HFF-Myc (cell line): ENCODE data around the gene SAMD13.

ENCODE experiments used
- DNase-seq: peaks from one replicate; pipeline ENCODE4 v3.0.0-alpha.2; 2011; ENCODE audit warnings: low read depth; ENCODE audit errors: extremely low read depth
- H3K4me3 ChIP-seq: replicated peaks from 2 replicates; pipeline ENCODE4 v1.5.1; 2011; ENCODE audit warnings: low read depth, mild to moderate bottlenecking, control low read depth, low read length
- CTCF ChIP-seq: IDR thresholded peaks from 2 replicates; pipeline ENCODE4 v1.5.1; 2012; ENCODE audit warnings: mild to moderate bottlenecking, low read depth, low read length, control low read depth; ENCODE audit errors: missing control alignments

SAMD13 gene

GRCh38 chr1:84348759-84349158, 47.3 kb downstream of the SAMD13 start:
- H3K4me3 ChIP-seq: no peak overlapping the region
- DNase-seq: no peak
- TF ChIP-seq CTCF: no peak

GRCh38 chr1:84350104-84350503, 48.6 kb downstream of the SAMD13 start:
- DNase-seq: no peak
- TF ChIP-seq CTCF: no peak

GRCh38 chr1:84350550-84350949, 49.0 kb downstream of the SAMD13 start:
- TF ChIP-seq CTCF: no peak
- H3K4me3 ChIP-seq: no peak overlapping the region
- DNase-seq: no peak

More at GRCh38 chr1:84350104-84350503, 48.6 kb downstream of the SAMD13 start:
- H3K4me3 ChIP-seq: no peak overlapping the region

GRCh38 chr1:84352298-84353106, 51.0 kb downstream of the SAMD13 start:
- no peak for TF ChIP-seq CTCF
- H3K4me3 ChIP-seq: no peak overlapping the region
- DNase-seq: no peak

- no peak for DNase-seq
- no peak for TF ChIP-seq CTCF
- no peak overlapping the region for H3K4me3 ChIP-seq
These were observed 52.2 kb downstream of the SAMD13 start for GRCh38 chr1:84353695-84354094.

GRCh38 chr1:84355556-84355955, 54.0 kb downstream of the SAMD13 start:
- DNase-seq: no peak
- TF ChIP-seq CTCF: no peak
- no peak overlapping the region for H3K4me3 ChIP-seq
